K562 (cell line): ENCODE results near the gene CTTNBP2. TPM values are rescaled to one million over a fixed set of nuclear protein-coding genes. Genes with fewer than 3 reads are reported as not detected.

Source experiments
- BCL6 ChIP-seq: fragments of 250-450 bp; sonication (Bioruptor Pico); IDR thresholded peaks from 2 replicates; pipeline ENCODE4 v1.4.0; 2020
- C11orf30 ChIP-seq: fragments of 450-650 bp; IDR thresholded peaks from 2 replicates; pipeline ENCODE4 v1.6.1; 2016; ENCODE audit warnings: low read depth, mild to moderate bottlenecking
- CAMTA2 ChIP-seq: fragments of 250-450 bp; sonication (Bioruptor Pico); conservative IDR thresholded peaks from 2 replicates; pipeline ENCODE4 v1.5.1; 2022
- ELF2 ChIP-seq: fragments of 250-450 bp; sonication (Bioruptor Pico); IDR thresholded peaks from 2 replicates; pipeline ENCODE4 v1.5.0; 2021; ENCODE audit warnings: mild to moderate bottlenecking
- HDAC3 ChIP-seq: fragments of 450-650 bp; IDR thresholded peaks from 2 replicates; pipeline ENCODE4 v1.6.1; 2018; ENCODE audit warnings: borderline replicate concordance, mild to moderate bottlenecking, moderate library complexity; ENCODE audit not compliant: partially characterized antibody
- OTX1 ChIP-seq: fragments of 450-650 bp; formaldehyde crosslinking; IDR thresholded peaks from 2 replicates; pipeline ENCODE4 v1.4.0; 2022; ENCODE audit warnings: mild to moderate bottlenecking
- POLR2B ChIP-seq: fragments of 450-650 bp; IDR thresholded peaks from 2 replicates; pipeline ENCODE4 v1.6.1; 2018; ENCODE audit warnings: low read depth; ENCODE audit not compliant: partially characterized antibody
- RFX1 ChIP-seq: fragments of 450-650 bp; IDR thresholded peaks from 2 replicates; pipeline ENCODE4 v1.6.1; 2016; ENCODE audit warnings: mild to moderate bottlenecking, moderate library complexity
- RFX5 ChIP-seq: IDR thresholded peaks from 2 replicates; pipeline ENCODE4 v1.6.1; 2011; ENCODE audit warnings: low read depth, mild to moderate bottlenecking, improper control_type of control experiment, low read length
- RHOXF2B ChIP-seq: fragments of 250-450 bp; sonication (Bioruptor Pico); conservative IDR thresholded peaks from 2 replicates; pipeline ENCODE4 v1.5.1; 2021
- SMAD1 ChIP-seq: fragments of 150-350 bp; IDR thresholded peaks from 2 replicates; pipeline ENCODE4 v1.6.1; 2014; ENCODE audit warnings: low read length, low read depth; ENCODE audit not compliant: partially characterized antibody
- TRIM24 ChIP-seq, 2 experiments: fragments of 450-650 bp; IDR thresholded peaks; 2 replicates each; pipeline ENCODE4 v1.6.1; 2016
- ZNF347 ChIP-seq: fragments of 450-650 bp; formaldehyde crosslinking; IDR thresholded peaks from 2 replicates; pipeline ENCODE4 v1.4.0; 2020; ENCODE audit warnings: low read depth, mild to moderate bottlenecking, moderate library complexity
- polyA plus RNA-seq, 8 experiments: library from polyadenylated mRNA; depleted of rRNA in 4 of 8; stranded (reverse) in 5 of 8; unstranded in 3 of 8; fragments of >200 nt; fragmentation: Nextera tagmentation in 2 of 8; fragmentation: Illumina TruSeq in 1 of 8; extraction: Ambion mirVana in 2 of 8; extraction: Trizol in 1 of 8; gene quantifications; 2 replicates each; pipeline versions ENCODE4 v1.2.1 to v1.2.3, GENCODE V29; 2011 to 2014; ENCODE audit warnings: inconsistent platforms in 1 of 8, missing spikeins in 1 of 8
- total RNA-seq, 7 experiments: library from RNA; depleted of rRNA in 6 of 7; stranded (reverse); fragments of >200 nt in 6 of 7; fragmentation: Illumina TruSeq in 2 of 7; extraction: Trizol in 2 of 7; gene quantifications; 2 replicates each; pipeline versions ENCODE4 v1.2.1 to v1.2.3, GENCODE V29; 2011 to 2021; ENCODE audit warnings: low replicate concordance in 1 of 7
- TF ChIP-seq, protein P1 (sequence below): fragments of 250-450 bp; sonication (Bioruptor Pico); IDR thresholded peaks from 2 replicates; pipeline ENCODE4 v1.8.0; 2022; ENCODE audit warnings: inconsistent platforms
- TF ChIP-seq, protein P2 (sequence below): fragments of 450-650 bp; IDR thresholded peaks from 2 replicates; pipeline ENCODE4 v1.6.1; 2016; ENCODE audit warnings: mild to moderate bottlenecking
- TF ChIP-seq, protein P3 (sequence below): fragments of 250-450 bp; sonication (Bioruptor Pico); IDR thresholded peaks from 2 replicates; pipeline ENCODE4 v1.8.0; 2021; ENCODE audit warnings: borderline replicate concordance, mild to moderate bottlenecking, moderate library complexity; ENCODE audit not compliant: poor library complexity, severe bottlenecking
- TF ChIP-seq, protein P4 (sequence below), 2 experiments: fragments of 450-650 bp; IDR thresholded peaks; 2 replicates each; pipeline ENCODE4 v1.6.1; 2018; ENCODE audit warnings: mild to moderate bottlenecking in 2 of 2, low read depth in 1 of 2; ENCODE audit not compliant: partially characterized antibody in 2 of 2
- TF ChIP-seq, protein P5 (sequence below): fragments of 450-650 bp; IDR thresholded peaks from 2 replicates; pipeline ENCODE4 v1.6.1; 2017; ENCODE audit warnings: mild to moderate bottlenecking, moderate library complexity

CTTNBP2 gene
- total and polyA plus RNA-seq, 9 of the 15 experiments (the other 6 are each of a cell fraction or from before 2014, with no cell fraction given) = 0.05 TPM; not detected in 8

DNA sequence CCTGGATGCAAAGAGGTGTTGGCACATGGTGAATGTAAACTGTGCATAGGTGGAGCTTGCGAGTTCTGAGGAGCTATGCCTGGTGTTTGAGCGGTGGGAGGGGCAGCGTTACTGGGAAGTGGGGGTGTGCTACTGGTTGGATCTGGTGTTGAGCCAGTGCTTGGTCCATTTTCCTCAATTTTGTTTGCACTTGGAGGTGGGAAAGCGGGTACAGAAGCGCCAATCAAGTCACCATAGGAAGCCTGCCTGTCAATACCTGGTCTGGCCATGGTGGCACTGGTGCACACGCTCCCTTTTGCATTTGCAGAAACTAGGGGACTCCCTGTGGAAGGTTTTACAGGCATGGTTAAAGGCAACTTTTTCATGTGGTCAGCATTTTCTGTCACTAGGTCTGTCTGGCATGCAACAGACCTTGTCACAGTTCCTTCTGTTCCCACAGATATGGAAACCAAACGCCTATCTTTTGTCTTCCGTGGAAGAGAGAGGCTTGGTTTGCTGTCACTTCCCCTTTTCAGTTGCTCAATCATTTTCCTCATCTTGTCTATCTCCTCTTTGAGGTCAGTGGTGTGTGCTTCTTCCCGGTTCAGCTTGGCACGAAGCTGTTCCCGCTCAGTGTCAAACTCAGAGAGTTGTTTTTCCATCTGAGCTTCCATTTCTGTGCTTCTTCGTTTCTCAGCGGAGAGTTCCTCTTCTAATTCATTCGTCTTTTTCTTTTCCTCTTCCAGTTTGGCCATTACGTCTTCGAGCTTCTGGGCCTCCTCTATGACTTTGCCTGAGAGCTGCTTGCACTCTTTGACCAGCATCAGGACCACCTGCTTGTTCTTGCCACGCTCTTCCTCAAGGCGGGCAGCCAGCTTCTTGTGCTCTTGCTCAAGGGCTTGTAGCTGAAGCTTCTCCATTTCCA is 81.1 kb downstream of the CTTNBP2 start (continued):
- TF ChIP-seq, protein P1, sequence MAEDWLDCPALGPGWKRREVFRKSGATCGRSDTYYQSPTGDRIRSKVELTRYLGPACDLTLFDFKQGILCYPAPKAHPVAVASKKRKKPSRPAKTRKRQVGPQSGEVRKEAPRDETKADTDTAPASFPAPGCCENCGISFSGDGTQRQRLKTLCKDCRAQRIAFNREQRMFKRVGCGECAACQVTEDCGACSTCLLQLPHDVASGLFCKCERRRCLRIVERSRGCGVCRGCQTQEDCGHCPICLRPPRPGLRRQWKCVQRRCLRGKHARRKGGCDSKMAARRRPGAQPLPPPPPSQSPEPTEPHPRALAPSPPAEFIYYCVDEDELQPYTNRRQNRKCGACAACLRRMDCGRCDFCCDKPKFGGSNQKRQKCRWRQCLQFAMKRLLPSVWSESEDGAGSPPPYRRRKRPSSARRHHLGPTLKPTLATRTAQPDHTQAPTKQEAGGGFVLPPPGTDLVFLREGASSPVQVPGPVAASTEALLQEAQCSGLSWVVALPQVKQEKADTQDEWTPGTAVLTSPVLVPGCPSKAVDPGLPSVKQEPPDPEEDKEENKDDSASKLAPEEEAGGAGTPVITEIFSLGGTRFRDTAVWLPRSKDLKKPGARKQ (CRISPR knock-in tag) = no peak
- TF ChIP-seq ELF2 (CRISPR knock-in tag) (peak; percentile 57; the same call in 1 of the 2 replicates), C11orf30 (peak; percentile 100), RFX1 (no peak), ZNF347 (no peak), CAMTA2 (CRISPR knock-in tag) (no peak), OTX1 (CRISPR knock-in tag) (peak; percentile 54), RHOXF2B (CRISPR knock-in tag) (no peak), BCL6 (no peak), SMAD1 (no peak), HDAC3 (peak; percentile 92), TRIM24 (IDR thresholded peaks at IDR 0.05) (peak; percentile 97 to 98), POLR2B (no peak), RFX5 (no peak)
- TF ChIP-seq, protein P2, sequence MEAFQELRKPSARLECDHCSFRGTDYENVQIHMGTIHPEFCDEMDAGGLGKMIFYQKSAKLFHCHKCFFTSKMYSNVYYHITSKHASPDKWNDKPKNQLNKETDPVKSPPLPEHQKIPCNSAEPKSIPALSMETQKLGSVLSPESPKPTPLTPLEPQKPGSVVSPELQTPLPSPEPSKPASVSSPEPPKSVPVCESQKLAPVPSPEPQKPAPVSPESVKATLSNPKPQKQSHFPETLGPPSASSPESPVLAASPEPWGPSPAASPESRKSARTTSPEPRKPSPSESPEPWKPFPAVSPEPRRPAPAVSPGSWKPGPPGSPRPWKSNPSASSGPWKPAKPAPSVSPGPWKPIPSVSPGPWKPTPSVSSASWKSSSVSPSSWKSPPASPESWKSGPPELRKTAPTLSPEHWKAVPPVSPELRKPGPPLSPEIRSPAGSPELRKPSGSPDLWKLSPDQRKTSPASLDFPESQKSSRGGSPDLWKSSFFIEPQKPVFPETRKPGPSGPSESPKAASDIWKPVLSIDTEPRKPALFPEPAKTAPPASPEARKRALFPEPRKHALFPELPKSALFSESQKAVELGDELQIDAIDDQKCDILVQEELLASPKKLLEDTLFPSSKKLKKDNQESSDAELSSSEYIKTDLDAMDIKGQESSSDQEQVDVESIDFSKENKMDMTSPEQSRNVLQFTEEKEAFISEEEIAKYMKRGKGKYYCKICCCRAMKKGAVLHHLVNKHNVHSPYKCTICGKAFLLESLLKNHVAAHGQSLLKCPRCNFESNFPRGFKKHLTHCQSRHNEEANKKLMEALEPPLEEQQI = peak; percentile 94
- TF ChIP-seq, protein P3, sequence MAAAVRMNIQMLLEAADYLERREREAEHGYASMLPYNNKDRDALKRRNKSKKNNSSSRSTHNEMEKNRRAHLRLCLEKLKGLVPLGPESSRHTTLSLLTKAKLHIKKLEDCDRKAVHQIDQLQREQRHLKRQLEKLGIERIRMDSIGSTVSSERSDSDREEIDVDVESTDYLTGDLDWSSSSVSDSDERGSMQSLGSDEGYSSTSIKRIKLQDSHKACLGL = no peak
- TF ChIP-seq, protein P4, sequence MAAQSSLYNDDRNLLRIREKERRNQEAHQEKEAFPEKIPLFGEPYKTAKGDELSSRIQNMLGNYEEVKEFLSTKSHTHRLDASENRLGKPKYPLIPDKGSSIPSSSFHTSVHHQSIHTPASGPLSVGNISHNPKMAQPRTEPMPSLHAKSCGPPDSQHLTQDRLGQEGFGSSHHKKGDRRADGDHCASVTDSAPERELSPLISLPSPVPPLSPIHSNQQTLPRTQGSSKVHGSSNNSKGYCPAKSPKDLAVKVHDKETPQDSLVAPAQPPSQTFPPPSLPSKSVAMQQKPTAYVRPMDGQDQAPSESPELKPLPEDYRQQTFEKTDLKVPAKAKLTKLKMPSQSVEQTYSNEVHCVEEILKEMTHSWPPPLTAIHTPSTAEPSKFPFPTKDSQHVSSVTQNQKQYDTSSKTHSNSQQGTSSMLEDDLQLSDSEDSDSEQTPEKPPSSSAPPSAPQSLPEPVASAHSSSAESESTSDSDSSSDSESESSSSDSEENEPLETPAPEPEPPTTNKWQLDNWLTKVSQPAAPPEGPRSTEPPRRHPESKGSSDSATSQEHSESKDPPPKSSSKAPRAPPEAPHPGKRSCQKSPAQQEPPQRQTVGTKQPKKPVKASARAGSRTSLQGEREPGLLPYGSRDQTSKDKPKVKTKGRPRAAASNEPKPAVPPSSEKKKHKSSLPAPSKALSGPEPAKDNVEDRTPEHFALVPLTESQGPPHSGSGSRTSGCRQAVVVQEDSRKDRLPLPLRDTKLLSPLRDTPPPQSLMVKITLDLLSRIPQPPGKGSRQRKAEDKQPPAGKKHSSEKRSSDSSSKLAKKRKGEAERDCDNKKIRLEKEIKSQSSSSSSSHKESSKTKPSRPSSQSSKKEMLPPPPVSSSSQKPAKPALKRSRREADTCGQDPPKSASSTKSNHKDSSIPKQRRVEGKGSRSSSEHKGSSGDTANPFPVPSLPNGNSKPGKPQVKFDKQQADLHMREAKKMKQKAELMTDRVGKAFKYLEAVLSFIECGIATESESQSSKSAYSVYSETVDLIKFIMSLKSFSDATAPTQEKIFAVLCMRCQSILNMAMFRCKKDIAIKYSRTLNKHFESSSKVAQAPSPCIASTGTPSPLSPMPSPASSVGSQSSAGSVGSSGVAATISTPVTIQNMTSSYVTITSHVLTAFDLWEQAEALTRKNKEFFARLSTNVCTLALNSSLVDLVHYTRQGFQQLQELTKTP (IDR thresholded peaks at IDR 0.05; ENCODE audit: low read depth in 1 of 2, partially characterized antibody in 2 of 2) = peak; percentile 54 to 87
- TF ChIP-seq, protein P5, sequence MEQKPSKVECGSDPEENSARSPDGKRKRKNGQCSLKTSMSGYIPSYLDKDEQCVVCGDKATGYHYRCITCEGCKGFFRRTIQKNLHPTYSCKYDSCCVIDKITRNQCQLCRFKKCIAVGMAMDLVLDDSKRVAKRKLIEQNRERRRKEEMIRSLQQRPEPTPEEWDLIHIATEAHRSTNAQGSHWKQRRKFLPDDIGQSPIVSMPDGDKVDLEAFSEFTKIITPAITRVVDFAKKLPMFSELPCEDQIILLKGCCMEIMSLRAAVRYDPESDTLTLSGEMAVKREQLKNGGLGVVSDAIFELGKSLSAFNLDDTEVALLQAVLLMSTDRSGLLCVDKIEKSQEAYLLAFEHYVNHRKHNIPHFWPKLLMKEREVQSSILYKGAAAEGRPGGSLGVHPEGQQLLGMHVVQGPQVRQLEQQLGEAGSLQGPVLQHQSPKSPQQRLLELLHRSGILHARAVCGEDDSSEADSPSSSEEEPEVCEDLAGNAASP = no peak
